HG03139 (cell line): ENCODE data around the gene ENTPD6.
"Not testable (repeated sequence)": the region's sequence is repeated elsewhere in the genome, so short reads cannot be mapped to it uniquely, and the experiment has no call there.

Experiments used
- ATAC-seq: cut with Tn5 transposase; IDR thresholded peaks from one replicate; pipeline ENCODE4 v1.9.1; 2021; ENCODE audit not compliant: unreplicated experiment

ENTPD6 gene

GRCh38 chr20:25240851-25241658 is 45.5 kb downstream of the ENTPD6 start:
- not testable (repeated sequence) for ATAC-seq

GRCh38 chr20:25241659-25241955 is 46.1 kb downstream of the ENTPD6 start:
- ATAC-seq: not testable (repeated sequence)

DNA sequence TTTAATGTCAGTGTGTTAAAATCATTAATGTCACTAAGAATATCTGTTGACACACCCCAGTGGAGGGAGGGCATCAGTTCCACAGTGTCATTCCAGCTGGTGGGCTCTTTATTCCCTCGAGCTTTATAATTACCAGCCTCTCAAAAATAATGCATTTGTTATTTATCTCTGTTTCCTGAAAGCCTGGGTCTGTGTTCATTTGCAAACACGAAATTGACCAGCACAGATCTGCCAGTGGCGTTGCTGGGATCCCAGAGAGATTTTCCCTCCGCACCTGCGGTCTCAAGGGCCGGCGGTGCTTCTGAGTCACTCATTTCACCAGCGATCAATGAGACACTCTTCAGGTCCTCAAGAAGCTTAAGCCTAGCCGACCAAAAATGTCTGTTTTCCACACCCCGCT is 46.7 kb downstream of the ENTPD6 start:
- ATAC-seq: no peak

- ATAC-seq: no peak
These were observed 48.0 kb downstream of the ENTPD6 start for GRCh38 chr20:25243416-25243979.

GRCh38 chr20:25244976-25245375 is 49.5 kb downstream of the ENTPD6 start:
- no peak for ATAC-seq

GRCh38 chr20:25245461-25245860 is 49.9 kb downstream of the ENTPD6 start:
- ATAC-seq: no peak

DNA sequence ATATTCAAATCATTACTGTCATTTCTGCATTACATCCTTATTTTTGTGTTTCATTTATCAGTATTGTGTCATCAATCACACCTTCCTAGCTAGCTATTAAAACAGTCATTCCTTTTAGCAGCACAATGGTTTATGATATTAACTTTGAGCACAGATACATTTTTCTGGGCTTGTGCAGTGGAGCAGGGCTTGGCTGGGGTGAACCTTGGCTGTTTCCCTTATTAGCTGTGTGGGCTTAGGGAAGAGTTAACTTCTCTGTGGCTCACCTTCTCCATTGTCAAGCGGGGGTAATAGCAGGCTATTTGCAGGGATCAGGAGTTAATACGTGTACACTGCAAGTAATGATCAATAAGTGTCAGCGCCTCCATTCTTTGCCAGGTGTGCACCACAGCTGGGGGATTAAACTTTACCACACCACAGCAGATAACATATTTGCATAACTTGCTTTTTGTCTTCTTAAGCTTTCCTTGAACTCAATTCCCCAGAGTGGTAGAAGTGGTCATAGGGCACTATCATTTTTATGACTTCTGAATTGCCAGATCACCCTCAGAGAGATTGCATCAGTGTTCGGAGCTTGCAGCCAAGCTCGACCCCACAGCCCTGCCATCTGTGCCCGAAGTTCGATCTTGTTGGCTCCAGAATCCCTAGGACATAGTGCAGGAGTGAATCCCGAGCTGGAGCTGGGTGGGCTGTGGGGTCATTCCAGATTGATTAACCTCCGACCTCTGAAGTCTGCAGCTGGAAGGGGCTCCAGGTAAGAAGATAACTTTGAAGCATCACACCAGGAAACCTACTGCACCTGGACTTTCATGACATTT is 50.9 kb downstream of the ENTPD6 start:
- ATAC-seq: no peak

DNA sequence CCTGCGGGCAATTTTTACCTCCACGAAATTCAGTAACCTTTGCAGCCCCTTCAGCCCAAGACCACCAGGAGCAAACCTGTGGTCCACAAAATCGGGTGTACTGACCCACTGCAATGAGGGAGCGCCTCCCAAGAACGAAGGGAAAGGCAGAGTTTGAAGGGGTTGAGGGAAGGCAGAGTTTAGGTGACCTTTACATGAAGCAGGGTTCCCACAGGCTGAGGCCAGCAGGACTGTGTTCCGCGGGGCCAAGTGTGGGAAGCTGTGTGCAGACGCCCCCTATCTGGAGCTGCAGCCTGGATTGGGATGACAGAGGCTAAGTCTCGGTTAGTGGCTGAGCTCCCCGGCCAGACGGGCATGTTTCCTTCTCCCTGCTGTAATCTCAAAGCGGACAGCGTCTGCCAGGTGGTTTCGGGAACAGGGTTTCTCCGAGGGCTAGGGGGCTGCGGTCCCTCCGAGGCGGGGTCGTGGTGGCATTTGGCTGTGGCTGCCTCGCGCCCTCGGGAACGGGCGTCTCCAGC is 51.5 kb downstream of the ENTPD6 start:
- no peak for ATAC-seq

- ATAC-seq: peak; percentile 18
These were observed 52.0 kb downstream of the ENTPD6 start for GRCh38 chr20:25247518-25247955.

DNA sequence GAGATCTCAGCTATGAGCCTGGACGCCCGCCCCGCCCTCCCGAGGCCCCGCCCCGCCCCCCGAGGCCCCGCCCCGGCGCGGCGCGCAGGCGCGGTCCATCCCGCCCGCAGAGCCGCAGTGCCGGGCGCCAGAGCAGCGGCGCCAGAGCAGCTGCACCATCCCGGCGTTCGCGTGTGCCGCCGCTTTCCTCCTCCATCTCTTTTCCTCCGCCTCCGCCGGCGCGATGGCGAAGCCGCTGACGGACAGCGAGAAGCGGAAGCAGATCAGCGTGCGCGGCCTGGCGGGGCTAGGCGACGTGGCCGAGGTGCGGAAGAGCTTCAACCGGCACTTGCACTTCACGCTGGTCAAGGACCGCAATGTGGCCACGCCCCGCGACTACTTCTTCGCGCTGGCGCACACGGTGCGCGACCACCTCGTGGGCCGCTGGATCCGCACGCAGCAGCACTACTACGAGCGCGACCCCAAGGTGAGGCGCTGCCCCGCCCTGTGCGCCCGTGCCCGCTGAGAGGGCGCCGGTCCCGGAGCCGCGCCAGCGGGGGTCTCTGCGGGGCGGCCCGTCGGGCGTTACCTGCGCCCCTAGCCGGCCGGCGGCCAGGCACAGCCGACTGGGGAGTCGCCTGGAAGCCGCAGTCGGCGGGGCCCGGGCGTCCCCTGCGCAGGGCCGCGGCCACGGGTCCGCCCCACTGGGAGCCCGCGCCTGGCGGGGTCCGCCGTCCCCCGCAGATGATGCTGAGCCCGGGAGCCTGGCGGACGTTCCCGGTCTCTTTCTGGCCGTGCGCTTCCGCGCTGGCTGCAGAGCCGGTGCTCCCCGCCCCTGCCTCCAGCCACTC is 52.7 kb downstream of the ENTPD6 start, which contains the start of gene PYGB:
TSS of gene PYGB (plus strand) at position 130 of the 830 bp plus-strand sequence. CDS start at position 224, 94 bp downstream.
- peak; percentile 50 for ATAC-seq

GRCh38 chr20:25248786-25249172 is 53.3 kb downstream of the ENTPD6 start:
- no peak for ATAC-seq

DNA sequence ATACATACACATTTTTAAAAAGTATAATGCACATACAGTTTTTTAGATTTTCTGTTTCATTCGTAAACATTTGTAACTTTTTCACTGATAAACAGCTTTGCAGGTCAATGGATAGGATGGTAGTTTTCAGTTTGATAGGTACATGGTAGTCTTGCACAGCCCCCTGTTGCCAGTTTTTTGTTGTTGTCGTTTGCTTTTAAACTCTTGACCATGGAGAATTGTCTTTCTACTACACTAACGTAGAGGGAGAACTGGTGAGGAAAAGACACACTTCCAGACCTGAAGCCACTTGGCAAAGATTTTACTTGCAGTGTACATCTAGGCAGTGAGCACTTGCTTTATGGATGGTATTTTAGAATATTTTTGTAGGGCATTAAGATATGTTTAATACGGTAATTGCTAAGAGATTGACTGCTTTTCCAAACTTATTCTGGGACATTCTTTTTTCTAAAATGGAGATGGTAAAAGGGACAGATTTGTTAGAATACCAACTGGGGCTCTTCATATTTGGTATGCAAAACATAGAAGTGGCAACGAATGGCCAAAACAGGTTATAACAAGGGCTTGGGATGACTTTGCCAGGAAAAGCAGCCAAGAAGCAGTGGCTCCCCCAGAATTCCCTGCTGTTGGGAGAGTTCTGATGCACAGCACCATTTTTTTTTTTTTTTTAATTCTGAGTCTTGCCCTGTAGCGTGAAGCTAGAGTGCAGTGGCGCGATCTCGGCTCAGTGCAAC is 53.9 kb downstream of the ENTPD6 start:
- ATAC-seq: no peak

DNA sequence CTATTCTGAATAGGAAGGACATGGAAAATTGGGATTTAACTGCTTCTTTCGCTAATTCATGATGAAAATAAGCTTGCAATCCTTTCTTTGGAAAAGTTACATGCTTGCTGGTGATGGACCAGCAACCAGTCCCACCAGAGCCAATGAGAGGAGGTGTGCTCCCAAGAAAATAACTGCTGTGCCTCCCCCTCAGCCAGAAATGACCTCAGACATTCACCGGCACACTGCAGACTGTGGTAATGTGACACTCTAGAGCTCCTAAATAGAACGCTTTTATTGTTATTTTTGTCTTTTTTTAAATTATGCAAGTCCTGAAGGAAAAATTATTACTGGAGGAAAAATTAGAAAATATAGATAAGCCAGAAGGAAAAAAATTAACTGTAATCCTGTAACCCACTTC is 55.0 kb downstream of the ENTPD6 start:
- no peak for ATAC-seq

DNA sequence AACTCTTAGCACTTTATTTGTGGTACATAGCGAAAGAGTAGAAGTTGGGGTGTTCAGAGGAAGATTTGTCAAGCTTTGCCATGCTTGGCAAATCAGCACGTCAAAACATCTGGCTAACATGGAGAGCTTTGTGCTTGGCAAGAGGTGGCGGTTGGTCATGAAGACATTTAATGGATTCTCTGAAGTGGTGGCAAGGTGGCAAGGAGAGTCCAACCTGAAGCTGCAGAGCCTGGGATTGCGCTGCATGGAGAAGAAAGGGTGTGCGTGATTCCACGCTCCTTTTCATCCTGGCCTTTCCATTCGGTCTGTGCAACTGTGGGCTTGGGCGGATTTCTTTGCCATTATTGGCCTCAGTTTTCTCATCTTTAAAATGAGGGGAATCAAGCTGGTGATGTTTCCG is 55.5 kb downstream of the ENTPD6 start:
- ATAC-seq: no peak

DNA sequence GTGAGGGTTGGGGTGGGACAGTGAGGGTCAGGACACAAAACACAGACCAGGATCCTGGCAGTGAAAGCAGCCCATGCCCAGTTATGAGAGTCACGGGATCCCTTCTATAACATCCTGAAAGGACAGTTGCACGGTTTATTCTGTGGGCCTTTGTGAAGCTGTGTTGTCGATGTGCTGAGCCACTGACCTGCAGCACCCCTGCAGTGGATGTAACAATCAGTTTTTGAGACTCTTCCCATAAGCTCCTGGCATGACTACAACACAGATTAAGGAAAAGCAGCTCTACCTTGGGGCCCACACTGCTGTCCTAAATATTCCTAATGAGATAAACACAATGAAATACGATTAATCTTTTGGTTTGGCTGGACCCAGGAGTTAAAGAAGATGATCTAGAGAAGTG is 56.0 kb downstream of the ENTPD6 start:
- ATAC-seq: no peak

- ATAC-seq: no peak
These were observed 56.7 kb downstream of the ENTPD6 start for GRCh38 chr20:25252230-25252651.

- ATAC-seq: no peak
These were observed 57.3 kb downstream of the ENTPD6 start for GRCh38 chr20:25252686-25253421.

GRCh38 chr20:25253606-25254275 is 58.2 kb downstream of the ENTPD6 start:
- no peak for ATAC-seq

DNA sequence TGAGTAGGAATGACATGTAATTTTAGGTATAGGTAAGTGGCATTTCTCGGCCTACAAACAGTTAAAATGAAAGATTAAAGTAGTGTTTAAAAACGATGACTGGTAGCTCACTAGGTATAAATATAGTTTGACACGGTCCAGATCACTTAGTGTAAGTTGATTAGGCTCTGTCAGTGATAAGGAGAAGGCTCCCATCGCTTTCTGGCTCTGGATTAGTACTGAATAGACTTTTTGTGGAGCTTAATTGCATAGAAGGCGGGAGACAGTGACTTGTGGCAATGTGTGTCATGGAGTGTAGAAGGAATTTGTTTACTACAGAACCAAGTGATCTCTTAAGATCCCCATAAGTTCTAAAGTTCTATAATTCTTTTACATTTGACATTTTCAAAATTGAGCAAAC is 59.1 kb downstream of the ENTPD6 start:
- ATAC-seq: no peak
